Ovary (tissue), 9 donors: Measurements from ENCODE around the gene PWP2. TPM values are rescaled to one million over a fixed set of nuclear protein-coding genes. Genes with fewer than 3 reads are reported as not detected.
"Not testable (repeated sequence)": the region's sequence is repeated elsewhere in the genome, so short reads cannot be mapped to it uniquely, and the experiment has no call there.

Experiments
- DNase-seq, 5 donors: peaks; one replicate each; pipeline ENCODE4 v3.0.0-alpha.2; 2019 to 2020
- H3K27ac ChIP-seq, 2 donors: fragments of 200-600 bp; one replicate each; pipeline versions ENCODE4 v1.5.1 to v1.8.0; 2019 to 2022
- H3K27me3 ChIP-seq: fragments of 200-600 bp; one replicate; pipeline ENCODE4 v1.8.0; 2022
- H3K36me3 ChIP-seq: fragments of 200-600 bp; sonication (generic); one replicate; pipeline ENCODE4 v1.5.1; 2019
- H3K4me1 ChIP-seq: one replicate; pipeline ENCODE4 v1.8.1; 2013; ENCODE audit warnings: mild to moderate bottlenecking, moderate library complexity; ENCODE audit not compliant: insufficient read depth
- H3K4me3 ChIP-seq: fragments of 200-600 bp; sonication (generic); one replicate; pipeline ENCODE4 v1.5.1; 2017
- H3K9me3 ChIP-seq, 2 donors: fragments of 200-600 bp in 1 of 2; sonication (generic) in 1 of 2; one replicate each; pipeline versions ENCODE4 v1.5.1 to v1.8.1; 2013 to 2019; ENCODE audit warnings: mild to moderate bottlenecking in 1 of 2, moderate library complexity in 1 of 2
- WGBS, 3 donors: extraction: QIAGEN DNeasy Blood & Tissue Kit in 1 of 3; methylation state at CpG; one replicate each; pipeline versions ENCODE4 v1.1.5 to v1.1.7; 2013 to 2017; 5-methylcytosine and 5-hydroxymethylcytosine counted together
- intact Hi-C, 4 donors: fragments of 100-400 bp; cut with DNase I; formaldehyde crosslinking; loops; one replicate each; pipeline versions ENCODE4 v1.11.0 to v1.15.1; 2022 to 2023
- polyA plus RNA-seq, 2 donors: library from polyadenylated mRNA; stranded (reverse); fragments of 200-250 nt in 1 of 2; fragments of 350-450 nt in 1 of 2; fragmentation: Illumina TruSeq in 1 of 2; extraction: RNeasy Lipid Tissue Mini Kit (QIAGEN cat#74804) in 1 of 2; gene quantifications; one replicate each; pipeline ENCODE4 v1.2.3, GENCODE V29; 2013 to 2014
- total RNA-seq, 7 donors: library from RNA; depleted of rRNA in 2 of 7; stranded (reverse); fragments of >200 nt in 2 of 7; fragmentation: NEBNext Ultra II Directional in 3 of 7; extraction: Animal tissue kit (Norgen Biotek cat#: 25700) in 3 of 7; gene quantifications; one replicate each; pipeline versions ENCODE4 v1.1.0 to v1.2.4, GENCODE V29; 2016 to 2023
- donor health status: DM: no; HTN: no; CAD: no; lungs with moderate emphysema.
- donor health status: DM: no; HTN: no; CAD: no.
- donor health status: Bipolar disorder and iron deficiency.
- donor health status: DM: yes; HTN: yes; CAD: no.
- donor health status: DM: no; HTN: no; CAD: no.
- donor health status: DM: yes; HTN: yes; CAD: no.

PWP2 gene
- total and polyA plus RNA-seq, 9 donors: 1.2 to 9.3 (median 4.3) TPM

DNA sequence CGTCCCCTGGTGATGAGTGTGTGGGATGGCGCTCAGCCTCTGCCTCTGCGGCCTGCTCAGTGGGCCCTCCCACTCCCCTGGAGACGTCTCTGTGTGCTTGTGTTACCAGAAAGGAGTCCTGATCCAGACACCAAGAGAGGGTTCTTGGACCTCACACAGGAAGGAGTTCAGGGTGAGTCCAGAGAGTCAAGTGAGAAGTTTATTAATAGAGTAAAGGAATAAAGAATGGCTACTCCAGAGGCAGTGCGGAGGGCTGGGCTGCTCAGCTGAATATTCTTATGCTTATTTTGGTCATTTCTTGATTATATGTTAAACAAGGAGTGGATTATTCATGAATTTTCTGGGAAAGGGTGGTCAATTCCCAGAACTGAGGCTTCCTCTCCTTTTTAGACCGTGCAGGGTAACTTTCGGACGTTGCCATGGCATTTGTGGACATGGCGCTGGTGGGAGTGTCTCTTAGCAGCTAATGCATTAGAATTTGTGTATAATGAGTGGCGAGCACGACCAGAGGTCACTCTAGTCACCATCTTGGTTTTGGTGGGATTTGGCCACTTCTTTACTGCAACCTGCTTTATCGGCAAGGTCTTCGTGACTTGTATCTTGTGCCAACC is 64.9 kb downstream of the PWP2 start:
- intact Hi-C loops, H3K9me3 ChIP-seq, DNase-seq, H3K4me3 ChIP-seq, H3K27ac ChIP-seq, H3K36me3 ChIP-seq, H3K4me1 ChIP-seq, H3K27me3 ChIP-seq: not testable (repeated sequence)
- no CpG with 5 or more reads among the region's 13 CpGs for WGBS, 3 donors

DNA sequence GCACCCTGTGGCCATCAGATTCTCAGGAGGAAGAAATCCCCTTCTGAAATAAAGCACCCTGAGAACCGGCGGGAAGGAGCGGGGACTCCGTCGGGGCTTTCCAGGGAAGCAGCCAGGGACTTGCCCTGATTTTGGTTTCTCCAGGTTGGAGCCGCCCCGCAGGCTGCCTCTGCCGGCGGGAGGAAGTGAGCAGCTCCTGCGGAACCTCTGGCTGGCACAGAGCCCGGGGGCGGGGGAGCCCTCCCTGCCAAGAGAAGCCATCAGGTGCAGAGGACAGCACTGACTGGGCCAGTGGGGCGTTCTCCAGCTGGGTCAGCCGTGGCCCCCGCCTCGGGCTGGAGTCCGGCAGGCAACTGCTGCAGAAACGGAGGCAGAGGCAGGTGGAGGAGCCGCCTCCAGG is 65.5 kb downstream of the PWP2 start:
- H3K4me3 ChIP-seq, H3K27me3 ChIP-seq, H3K4me1 ChIP-seq, DNase-seq, H3K27ac ChIP-seq, intact Hi-C loops, H3K9me3 ChIP-seq, H3K36me3 ChIP-seq: not testable (repeated sequence)
- WGBS, 3 donors: no CpG with 5 or more reads among the region's 19 CpGs

DNA sequence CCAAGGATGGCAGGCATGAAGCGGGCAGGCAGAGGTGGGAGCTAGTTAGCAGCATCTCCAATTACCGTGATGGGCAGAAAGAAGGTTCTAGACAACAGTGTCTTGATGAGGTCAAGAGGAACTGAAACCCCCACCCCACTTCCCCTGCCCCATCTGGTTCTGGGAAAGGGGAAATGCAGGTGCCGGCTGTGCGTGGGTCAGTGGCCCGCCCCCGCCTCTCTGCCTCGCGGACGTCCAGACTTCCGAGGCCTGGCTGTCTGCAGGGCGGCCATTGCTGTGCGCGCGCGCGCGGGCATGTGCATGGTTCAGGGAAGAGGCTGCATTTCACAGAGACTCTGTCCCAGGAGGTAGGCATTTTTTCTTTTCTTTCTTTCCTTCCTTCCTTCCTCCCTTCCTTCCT is 68.0 kb downstream of the PWP2 start:
- H3K36me3 ChIP-seq: not testable (repeated sequence)

DNA sequence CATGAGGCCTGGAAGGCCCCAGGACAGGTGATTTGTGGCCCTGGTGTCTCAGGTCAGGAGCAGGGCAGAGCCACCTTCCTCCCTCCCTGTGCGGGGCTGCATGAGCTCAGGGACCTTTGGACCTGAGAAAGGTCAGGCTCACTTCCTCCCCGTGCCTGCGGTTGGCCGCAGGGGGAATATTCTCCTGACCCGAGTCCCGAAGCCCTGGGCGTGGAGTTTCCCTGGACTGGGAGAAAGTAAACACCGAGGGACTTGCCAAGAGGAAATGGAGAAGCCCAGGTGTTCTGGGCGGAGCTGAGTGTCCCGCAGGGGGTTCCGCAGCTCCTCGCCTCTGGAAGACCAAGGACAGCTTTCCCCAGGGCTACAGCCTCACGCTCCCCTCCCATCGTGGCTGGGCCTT is 68.9 kb downstream of the PWP2 start:
- intact Hi-C loops, H3K4me3 ChIP-seq: not testable (repeated sequence)
- 57% methylated on average over 7 of the region's 14 CpGs; no CpG with 5 or more reads in 2 of the 3 donors for WGBS, 3 donors

More for the DNA sequence above, 68.0 kb downstream of the PWP2 start:
- H3K4me1 ChIP-seq, H3K27me3 ChIP-seq, H3K4me3 ChIP-seq, H3K9me3 ChIP-seq, DNase-seq, intact Hi-C loops, H3K27ac ChIP-seq: not testable (repeated sequence)
- WGBS, 3 donors: no CpG with 5 or more reads among the region's 17 CpGs

More for the DNA sequence above, 68.9 kb downstream of the PWP2 start:
- H3K36me3 ChIP-seq, H3K4me1 ChIP-seq, H3K9me3 ChIP-seq, H3K27ac ChIP-seq, H3K27me3 ChIP-seq, DNase-seq: not testable (repeated sequence)

Other genes with a start within 250 kb of the PWP2 start
- gene AGPAT3, start 242.2 kb upstream of the PWP2 start, total RNA-seq: 10 to 100 TPM; 14.2 to 42.1 (median 34.5) TPM
- gene AGPAT3, start 242.2 kb upstream of the PWP2 start, polyA plus RNA-seq: 10 to 100 TPM; 11.6 to 21.8 TPM
- gene TRAPPC10, start 95.1 kb upstream of the PWP2 start, total RNA-seq: 10 to 100 TPM; 11.1 to 30.1 (median 23.1) TPM
- 10 to 100 TPM in 1 of 2 donors, 1 to 10 TPM in 1; 7.9 to 17.0 TPM for gene TRAPPC10, start 95.1 kb upstream of the PWP2 start, polyA plus RNA-seq
- 10 to 100 TPM in 5 of 7 donors, 1 to 10 TPM in 2; 5.6 to 16.4 (median 11.7) TPM for gene GATD3, start 26.3 kb downstream of the PWP2 start, total RNA-seq
- gene GATD3, start 26.3 kb downstream of the PWP2 start, polyA plus RNA-seq: 1 to 10 TPM; 4.3 to 7.4 TPM
- 1 to 10 TPM in 4 of 7 donors, under 1 TPM in 3; 0.53 to 7.7 (median 1.2) TPM for gene ICOSLG, start 133.5 kb downstream of the PWP2 start, total RNA-seq
- gene ICOSLG, start 133.5 kb downstream of the PWP2 start, polyA plus RNA-seq: under 1 TPM; 0.42 to 0.47 TPM
- not detected for gene DNMT3L, start 154.5 kb downstream of the PWP2 start, total RNA-seq
- gene DNMT3L, start 154.5 kb downstream of the PWP2 start, polyA plus RNA-seq: not detected
- not detected for gene AIRE, start 178.5 kb downstream of the PWP2 start, total RNA-seq
- not detected for gene AIRE, start 178.5 kb downstream of the PWP2 start, polyA plus RNA-seq
- 100 to 1,000 TPM in 1 of 7 donors, 10 to 100 TPM in 6; 38.7 to 104 (median 88.7) TPM for gene PFKL, start 192.7 kb downstream of the PWP2 start, total RNA-seq
- gene PFKL, start 192.7 kb downstream of the PWP2 start, polyA plus RNA-seq: 10 to 100 TPM; 12.6 to 71.0 TPM
- 10 to 100 TPM; 23.1 to 40.8 (median 29.3) TPM for gene CFAP410, start 232.0 kb downstream of the PWP2 start, total RNA-seq
- 10 to 100 TPM in 1 of 2 donors, 1 to 10 TPM in 1; 1.2 to 40.7 TPM for gene CFAP410, start 232.0 kb downstream of the PWP2 start, polyA plus RNA-seq
- gene TRPM2, start 246.2 kb downstream of the PWP2 start, total RNA-seq: 1 to 10 TPM in 6 of 7 donors, under 1 TPM in 1; 0.48 to 7.0 (median 2.1) TPM
- gene TRPM2, start 246.2 kb downstream of the PWP2 start, polyA plus RNA-seq: 1 to 10 TPM; 1.3 to 1.6 TPM